Measurements from ENCODE around the gene SLC4A5. TPM values are rescaled to one million over a fixed set of nuclear protein-coding genes. Genes with fewer than 3 reads are reported as not detected.

The SLC4A5 gene
- total RNA-seq, 1 donor from 2014 or later, result 8.2 TPM

GRCh38 chr2:74369976-74370375 lies 26.8 kb upstream of the SLC4A5 start:
- peaks cover 31% of the 10 kb centered on the region for H3K4me1 Mint-ChIP-seq (ENCODE audit: low read depth, unreplicated experiment)
- peaks cover 30% of the 10 kb centered on the region for H3K27me3 Mint-ChIP-seq (ENCODE audit: unreplicated experiment)
- DNase-seq, result no peak
- no peak overlapping the region for H3K4me3 Mint-ChIP-seq (ENCODE audit: unreplicated experiment)
- TF ChIP-seq CTCF (IDR thresholded peaks at IDR 0.05; ENCODE audit: partially characterized antibody, unreplicated experiment), result no peak
- H3K36me3 Mint-ChIP-seq (ENCODE audit: unreplicated experiment), result peaks cover 12% of the 10 kb centered on the region
- no peak overlapping the region for H3K27ac Mint-ChIP-seq (ENCODE audit: unreplicated experiment)
- peaks cover 42% of the 10 kb centered on the region for H3K9me3 Mint-ChIP-seq (ENCODE audit: unreplicated experiment)

- Mint-ChIP-seq H3K36me3 (ENCODE audit: unreplicated experiment) (peaks cover 19% of the 10 kb centered on the region), H3K9me3 (ENCODE audit: unreplicated experiment) (peaks cover 42% of the 10 kb centered on the region), H3K27me3 (ENCODE audit: unreplicated experiment) (peaks cover 28% of the 10 kb centered on the region), H3K4me3 (ENCODE audit: unreplicated experiment) (no peak overlapping the region), H3K4me1 (ENCODE audit: low read depth, unreplicated experiment) (peaks cover 36% of the 10 kb centered on the region), H3K27ac (ENCODE audit: unreplicated experiment) (no peak overlapping the region)
- DNase-seq, result no peak
- TF ChIP-seq CTCF (IDR thresholded peaks at IDR 0.05; ENCODE audit: partially characterized antibody, unreplicated experiment), result no peak
These were observed 25.3 kb upstream of the SLC4A5 start for GRCh38 chr2:74368499-74368898.

- Mint-ChIP-seq H3K4me1 (ENCODE audit: low read depth, unreplicated experiment) (peaks cover 36% of the 10 kb centered on the region), H3K4me3 (ENCODE audit: unreplicated experiment) (no peak overlapping the region), H3K27me3 (ENCODE audit: unreplicated experiment) (peaks cover 25% of the 10 kb centered on the region), H3K9me3 (ENCODE audit: unreplicated experiment) (peaks cover 42% of the 10 kb centered on the region), H3K36me3 (ENCODE audit: unreplicated experiment) (peaks cover 19% of the 10 kb centered on the region), H3K27ac (ENCODE audit: unreplicated experiment) (no peak overlapping the region)
- DNase-seq, result no peak
- TF ChIP-seq CTCF (IDR thresholded peaks at IDR 0.05; ENCODE audit: partially characterized antibody, unreplicated experiment), result no peak
These were observed 24.6 kb upstream of the SLC4A5 start for GRCh38 chr2:74367789-74368188.

- no peak for DNase-seq
- no peak for TF ChIP-seq CTCF (IDR thresholded peaks at IDR 0.05; ENCODE audit: partially characterized antibody, unreplicated experiment)
- peak overlapping the region; percentile 24 for H3K27ac Mint-ChIP-seq (ENCODE audit: unreplicated experiment)
- H3K27me3 Mint-ChIP-seq (ENCODE audit: unreplicated experiment), result peaks cover 15% of the 10 kb centered on the region
- peak overlapping the region; percentile 33 for H3K4me3 Mint-ChIP-seq (ENCODE audit: unreplicated experiment)
- peaks cover 28% of the 10 kb centered on the region for H3K9me3 Mint-ChIP-seq (ENCODE audit: unreplicated experiment)
- peaks cover 21% of the 10 kb centered on the region for H3K4me1 Mint-ChIP-seq (ENCODE audit: low read depth, unreplicated experiment)
- peaks cover 17% of the 10 kb centered on the region for H3K36me3 Mint-ChIP-seq (ENCODE audit: unreplicated experiment)
These were observed 22.8 kb upstream of the SLC4A5 start for GRCh38 chr2:74366036-74366435.

GRCh38 chr2:74364533-74365505 lies 21.6 kb upstream of the SLC4A5 start:
- Mint-ChIP-seq H3K27me3 (ENCODE audit: unreplicated experiment) (peaks cover 15% of the 10 kb centered on the region), H3K4me1 (ENCODE audit: low read depth, unreplicated experiment) (peaks cover 19% of the 10 kb centered on the region), H3K4me3 (ENCODE audit: unreplicated experiment) (peak overlapping the region; percentile 72), H3K27ac (ENCODE audit: unreplicated experiment) (peak overlapping the region; percentile 62), H3K9me3 (ENCODE audit: unreplicated experiment) (peaks cover 25% of the 10 kb centered on the region), H3K36me3 (ENCODE audit: unreplicated experiment) (peaks cover 11% of the 10 kb centered on the region)
- no peak for TF ChIP-seq CTCF (IDR thresholded peaks at IDR 0.05; ENCODE audit: partially characterized antibody, unreplicated experiment)
- no peak for DNase-seq

Data from glutamatergic neuron (in vitro differentiated cells).